HepG2 (cell line): Measurements from ENCODE around the gene UROD. TPM values are rescaled to one million over a fixed set of nuclear protein-coding genes. Genes with fewer than 3 reads are reported as not detected.

Source experiments
- ARID3A ChIP-seq: IDR thresholded peaks from 2 replicates; pipeline ENCODE4 v1.6.1; 2012; ENCODE audit warnings: low read depth, low read length, improper control_type of control experiment
- ATF5 ChIP-seq: sonication (generic); formaldehyde crosslinking; IDR thresholded peaks from 2 replicates; pipeline ENCODE4 v1.4.0; 2020; ENCODE audit warnings: mild to moderate bottlenecking, low read depth, missing genetic modification reagents
- BCL6 ChIP-seq: IDR thresholded peaks from 2 replicates; pipeline ENCODE4 v1.6.1; 2016; ENCODE audit warnings: missing genetic modification reagents, missing compliant biosample characterization
- ELF4 ChIP-seq: sonication (generic); formaldehyde crosslinking; IDR thresholded peaks from 2 replicates; pipeline ENCODE4 v1.5.0; 2020; ENCODE audit warnings: missing genetic modification reagents, mild to moderate bottlenecking, moderate library complexity, borderline replicate concordance
- HNF1A ChIP-seq, 2 experiments: sonication (generic) in 1 of 2; formaldehyde crosslinking in 1 of 2; IDR thresholded peaks; 2 replicates each; pipeline versions ENCODE4 v1.4.0 to v1.6.1; 2016 to 2020; ENCODE audit warnings: borderline replicate concordance in 1 of 2, low read depth in 1 of 2, mild to moderate bottlenecking in 1 of 2, missing genetic modification reagents in 1 of 2
- HNRNPUL1 ChIP-seq: fragments of 200-400 bp; formaldehyde crosslinking; IDR thresholded peaks from 2 replicates; pipeline ENCODE4 v1.6.1; 2017; ENCODE audit warnings: low read depth, mild to moderate bottlenecking, low read length, moderate library complexity
- JDP2 ChIP-seq: sonication (generic); formaldehyde crosslinking; IDR thresholded peaks from 2 replicates; pipeline ENCODE4 v1.8.1; 2022; ENCODE audit warnings: missing genetic modification reagents, borderline replicate concordance
- NFRKB ChIP-seq: fragments of 450-650 bp; IDR thresholded peaks from 2 replicates; pipeline ENCODE4 v1.6.1; 2017
- NRL ChIP-seq: sonication (generic); formaldehyde crosslinking; IDR thresholded peaks from 2 replicates; pipeline ENCODE4 v1.5.0; 2020; ENCODE audit warnings: missing genetic modification reagents, mild to moderate bottlenecking, moderate library complexity, borderline replicate concordance
- RXRB ChIP-seq: IDR thresholded peaks from 2 replicates; pipeline ENCODE4 v1.6.1; 2016; ENCODE audit warnings: borderline replicate concordance, missing genetic modification reagents, missing compliant biosample characterization
- SOX13 ChIP-seq, 3 experiments: fragments of 450-650 bp in 1 of 3; sonication (generic) in 1 of 3; formaldehyde crosslinking in 1 of 3; IDR thresholded peaks in 2 of 3; conservative IDR thresholded peaks in 1 of 3; 2 replicates each; pipeline versions ENCODE4 v1.5.0 to v1.6.1; 2016 to 2020; ENCODE audit warnings: antibody characterized with exemption in 1 of 3, mild to moderate bottlenecking in 1 of 3, missing compliant biosample characterization in 1 of 3, missing genetic modification reagents in 1 of 3, moderate library complexity in 1 of 3
- TARDBP ChIP-seq: sonication (generic); formaldehyde crosslinking; IDR thresholded peaks from 2 replicates; pipeline ENCODE4 v1.8.0; 2022; ENCODE audit warnings: mild to moderate bottlenecking, missing genetic modification reagents
- TMF1 ChIP-seq: sonication (generic); formaldehyde crosslinking; IDR thresholded peaks from 2 replicates; pipeline ENCODE4 v1.8.1; 2022; ENCODE audit warnings: low read depth, missing genetic modification reagents
- ZGPAT ChIP-seq: IDR thresholded peaks from 2 replicates; pipeline ENCODE4 v1.6.1; 2016; ENCODE audit warnings: mild to moderate bottlenecking
- ZNF263 ChIP-seq: sonication (generic); formaldehyde crosslinking; IDR thresholded peaks from 2 replicates; pipeline ENCODE4 v1.4.0; 2020; ENCODE audit warnings: missing genetic modification reagents
- ZNF512B ChIP-seq: sonication (generic); formaldehyde crosslinking; IDR thresholded peaks from 2 replicates; pipeline ENCODE4 v1.5.1; 2020; ENCODE audit warnings: missing genetic modification reagents, mild to moderate bottlenecking, borderline replicate concordance
- polyA plus RNA-seq, 8 experiments: library from polyadenylated mRNA; depleted of rRNA in 3 of 8; stranded (reverse) in 7 of 8; unstranded in 1 of 8; fragments of >200 nt; fragmentation: Illumina TruSeq in 4 of 8; extraction: Trizol in 4 of 8; gene quantifications; 2 replicates each; pipeline versions ENCODE4 v1.2.1 to v1.2.3, GENCODE V29; 2011 to 2016; ENCODE audit warnings: low read depth in 4 of 8, missing spikeins in 1 of 8, mixed read lengths in 1 of 8; ENCODE audit not compliant: insufficient read depth in 1 of 8
- total RNA-seq, 5 experiments: library from RNA; depleted of rRNA; stranded (reverse); fragments of >200 nt; fragmentation: Illumina TruSeq; extraction: Trizol; gene quantifications; 2 replicates each; pipeline ENCODE4 v1.2.3, GENCODE V29; 2016; ENCODE audit warnings: low read depth in 1 of 5

UROD gene
- total and polyA plus RNA-seq, 2 of the 13 experiments (the other 11 are each of a cell fraction or from before 2014, with no cell fraction given), result 162 to 171 TPM

GRCh38 chr1:45038661-45039364 is 26.8 kb downstream of the UROD start (continued):
- TF ChIP-seq BCL6 (CRISPR knock-in tag), result 0 out of 2 replicates have a peak, but pooled peaks have one; percentile 15
- TF ChIP-seq ARID3A, result no peak
- no peak for TF ChIP-seq HNF1A (IDR thresholded peaks at IDR 0.05; ENCODE audit: low read depth)
- TF ChIP-seq HNF1A (CRISPR knock-in tag; IDR thresholded peaks at IDR 0.05; ENCODE audit: borderline replicate concordance), result peak; percentile 27; the same call in 1 of the 2 replicates
- no peak for TF ChIP-seq ATF5
- TF ChIP-seq ELF4 (CRISPR knock-in tag), result no peak
- TF ChIP-seq ZGPAT (CRISPR knock-in tag), result no peak
- TF ChIP-seq TMF1 (CRISPR knock-in tag), result no peak
- 0 out of 2 replicates have a peak, but pooled peaks have one; percentile 24 for TF ChIP-seq RXRB
- TF ChIP-seq HNRNPUL1, result no peak
- TF ChIP-seq ZNF263 (CRISPR knock-in tag), result no peak
- TF ChIP-seq NFRKB, result no peak
- TF ChIP-seq TARDBP (CRISPR knock-in tag), result no peak
- 0 out of 2 replicates have a peak, but pooled peaks have one; percentile 41 for TF ChIP-seq SOX13 (IDR thresholded peaks at IDR 0.05)
- peak in 1 of 2 experiments; percentile 92; a peak in 2 of 4 replicates for TF ChIP-seq SOX13 (CRISPR knock-in tag; conservative IDR thresholded peaks at IDR 0.05 in 1 of 2, IDR thresholded peaks at IDR 0.05 in 1 of 2)
- TF ChIP-seq JDP2 (CRISPR knock-in tag), result no peak
- no peak for TF ChIP-seq NRL (CRISPR knock-in tag)
- TF ChIP-seq ZNF512B (CRISPR knock-in tag), result no peak
